GM12892 (cell line): ENCODE measurements around the gene CARS1.

ENCODE experiments used
- DNase-seq: peaks from one replicate; pipeline ENCODE4 v3.0.0; 2011; ENCODE audit not compliant: insufficient read length
- FAIRE-seq: peaks from 2 replicates; lab custom pipeline; 2011; peaks lifted over from hg19 to GRCh38; lab: Jason Lieb, UNC
- POLR2A ChIP-seq: IDR thresholded peaks from 2 replicates; pipeline ENCODE4 v1.6.1; 2011; ENCODE audit warnings: low read depth, low read length, control low read depth
- POLR2AphosphoS5 ChIP-seq: IDR thresholded peaks from 2 replicates; pipeline ENCODE4 v1.6.1; 2011; ENCODE audit warnings: low read depth, low read length, control low read depth
- TAF1 ChIP-seq: IDR thresholded peaks from 2 replicates; pipeline ENCODE4 v1.6.1; 2011; ENCODE audit warnings: low read depth, mild to moderate bottlenecking, control low read depth, low read length, borderline replicate concordance

Gene CARS1

DNA sequence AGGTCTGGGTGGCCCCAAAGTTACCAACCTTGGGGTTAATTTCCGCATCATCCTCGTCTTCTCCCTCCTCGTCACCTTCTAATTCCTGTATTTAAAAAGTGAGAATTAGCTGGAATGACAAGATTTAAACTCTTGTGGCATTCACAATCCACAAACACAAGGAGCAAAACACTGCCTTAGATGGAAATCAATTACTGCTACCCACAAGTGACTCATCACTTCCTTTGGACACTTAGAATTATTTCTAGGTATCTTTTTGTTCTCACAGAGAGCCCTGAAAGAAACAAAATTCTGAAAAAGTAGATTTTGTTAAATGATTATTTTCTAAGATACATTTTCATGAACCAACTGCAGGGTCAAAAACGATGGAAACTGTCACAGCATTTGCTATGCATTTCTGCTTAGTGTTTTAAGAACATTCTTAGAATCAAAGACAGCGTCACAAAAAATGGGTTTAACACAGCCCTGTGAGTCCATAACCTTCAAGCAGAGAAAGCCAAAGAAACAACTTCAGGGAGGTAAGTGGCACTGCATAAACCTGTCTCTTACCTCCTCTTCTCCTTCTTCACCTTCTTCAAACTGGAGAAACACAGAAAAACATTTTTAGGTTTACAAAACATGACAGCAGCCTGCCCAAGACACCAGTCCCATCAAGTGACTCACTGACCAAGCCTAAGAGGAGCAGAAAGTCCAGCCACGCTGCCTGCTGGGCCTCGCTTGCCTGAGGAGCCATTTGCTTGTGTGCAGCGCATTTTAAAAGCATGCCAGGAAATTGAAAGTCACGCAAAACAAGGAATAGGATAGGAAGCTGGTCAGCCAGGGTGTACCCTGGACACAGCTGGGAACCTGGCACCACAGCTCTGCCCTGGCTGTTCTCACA lies 105.8 kb downstream of the CARS1 start:
- TF ChIP-seq POLR2AphosphoS5: no peak
- no peak for TF ChIP-seq POLR2A
- no peak for TF ChIP-seq TAF1
- DNase-seq (no peak), FAIRE-seq (no peak)
